ENCODE data around the gene RASAL1.
A peak's percentile ranks its signal among the peaks of the same experiment; 100 is the strongest.

The RASAL1 gene

DNA sequence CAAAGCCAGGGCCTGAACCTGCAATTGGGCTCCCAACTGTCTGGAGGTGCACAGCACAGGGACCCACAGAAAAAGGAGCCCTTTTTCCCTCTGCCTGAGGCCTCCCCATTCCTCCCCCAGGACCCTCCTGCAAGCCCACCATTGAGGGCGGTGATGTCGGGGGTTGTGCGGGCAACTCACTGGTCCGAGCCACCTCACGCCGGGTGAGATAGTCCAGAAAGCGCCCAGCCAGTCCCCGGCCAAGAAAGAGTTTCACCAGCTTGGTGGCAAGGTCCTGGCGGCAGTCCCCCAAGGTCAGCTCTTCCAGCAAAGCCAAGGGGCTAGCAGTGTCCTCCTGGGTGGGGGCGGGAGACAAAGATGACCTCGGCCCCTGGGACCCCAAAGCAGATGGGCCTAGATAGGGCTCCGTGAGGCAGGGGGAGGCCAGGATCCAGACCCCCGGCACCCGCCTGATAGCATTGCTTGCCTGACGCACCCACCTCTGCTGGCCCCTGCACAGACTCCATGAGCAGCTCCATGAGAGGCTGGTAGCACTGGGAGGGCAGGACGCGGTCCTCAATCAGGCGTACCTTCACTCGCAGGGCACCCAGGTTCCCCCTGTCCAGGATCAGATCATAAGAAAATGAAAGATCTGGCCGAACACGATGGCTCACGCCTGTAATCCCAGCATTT is 20.0 kb downstream of the RASAL1 start:
- no peak for FAIRE-seq

DNA sequence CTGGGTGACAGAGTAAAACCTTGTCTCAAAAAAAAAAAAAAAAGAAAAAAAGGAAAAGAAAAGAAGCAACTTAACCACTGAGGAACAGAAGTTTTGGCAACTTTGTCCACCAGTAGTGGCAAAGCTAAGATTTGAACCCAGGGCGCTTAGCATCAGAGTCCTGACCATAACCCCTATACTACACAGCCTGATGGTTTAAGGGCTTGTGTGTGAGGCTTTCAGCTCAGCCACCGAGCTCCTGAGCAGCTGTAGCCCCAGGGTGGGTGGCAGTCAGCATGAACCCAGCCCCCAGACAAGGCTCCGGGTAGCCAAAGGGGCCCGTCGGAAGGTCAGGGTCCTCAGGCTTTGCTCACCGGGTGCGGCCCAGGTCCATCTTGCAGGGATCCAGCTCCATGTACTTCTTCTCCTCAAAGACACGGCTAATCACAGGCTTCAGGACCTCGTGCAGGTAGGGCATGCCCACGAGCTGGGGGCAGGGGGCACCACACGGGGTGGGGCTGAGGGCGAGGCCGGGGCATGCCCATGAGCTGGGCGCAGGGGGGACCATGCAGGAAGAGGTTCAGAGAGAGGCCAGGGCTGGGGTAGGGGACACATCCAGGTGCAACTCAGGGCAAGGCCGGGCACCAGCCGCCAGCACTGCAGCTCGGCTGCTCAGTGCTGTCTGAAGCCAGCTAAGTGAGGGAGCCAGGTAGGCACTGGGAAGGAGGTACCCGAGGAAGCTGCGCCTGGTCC is 20.9 kb downstream of the RASAL1 start:
- FAIRE-seq: no peak

DNA sequence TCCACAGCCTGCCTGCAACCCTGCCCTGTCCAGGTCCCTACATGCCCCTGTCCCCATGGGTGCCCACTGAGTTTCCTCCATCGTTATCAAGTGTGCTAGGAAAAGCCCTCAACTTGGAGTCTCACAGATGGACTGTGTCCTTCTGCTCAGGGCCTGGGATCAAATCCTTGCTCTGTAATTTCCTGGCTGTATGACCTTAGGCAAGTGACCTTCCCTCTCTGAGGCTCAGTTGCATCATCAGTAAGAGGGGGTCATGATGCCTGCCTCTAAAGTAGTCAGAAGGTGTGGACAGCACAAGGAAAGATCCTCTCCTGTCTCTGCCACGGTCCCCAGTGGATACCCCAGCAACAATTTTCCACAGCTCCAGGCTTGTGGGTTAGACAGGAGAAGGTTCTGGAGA is 22.2 kb downstream of the RASAL1 start:
- FAIRE-seq: no peak

DNA sequence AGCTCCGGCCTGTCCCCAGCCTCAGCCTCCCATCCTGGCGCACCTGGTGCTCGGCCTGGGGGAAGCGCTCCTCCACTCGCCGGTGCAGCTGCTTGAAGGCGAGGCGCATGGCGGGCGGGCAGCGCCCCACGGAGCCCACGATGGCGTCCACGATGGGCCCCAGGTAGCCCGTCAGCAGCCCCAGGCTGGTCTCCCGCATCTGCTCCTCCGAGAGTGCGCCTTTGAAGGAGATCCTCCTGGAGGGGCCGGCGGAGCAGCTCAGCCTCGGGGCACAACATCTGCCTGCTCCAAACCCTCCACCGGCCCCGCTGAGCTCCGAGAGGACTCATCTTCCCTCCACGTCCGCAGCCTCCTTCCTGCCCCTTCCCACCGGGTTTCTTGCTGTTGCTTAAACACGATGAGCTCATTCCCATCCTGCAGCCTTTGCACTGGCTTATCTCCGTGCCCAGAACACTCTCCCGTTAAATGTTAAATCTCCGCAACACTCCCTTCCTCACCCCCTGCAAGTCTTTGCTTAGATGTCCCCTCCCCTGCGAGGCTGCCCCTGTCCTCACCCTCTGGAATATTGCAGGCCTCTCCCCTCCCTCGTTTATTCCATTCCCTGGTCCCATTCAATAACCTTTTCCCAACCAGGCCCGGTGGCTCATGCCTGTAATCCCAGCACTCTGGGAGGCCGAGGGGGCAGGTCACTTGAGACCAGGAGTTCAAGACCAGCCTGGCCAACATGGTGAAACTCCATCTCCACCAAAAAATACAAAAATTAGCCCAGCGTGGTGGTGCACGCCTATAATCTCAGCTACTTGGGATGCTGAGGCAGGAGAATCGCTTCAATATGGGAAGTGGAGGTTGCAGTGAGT is 23.3 kb downstream of the RASAL1 start:
- FAIRE-seq: no peak

DNA sequence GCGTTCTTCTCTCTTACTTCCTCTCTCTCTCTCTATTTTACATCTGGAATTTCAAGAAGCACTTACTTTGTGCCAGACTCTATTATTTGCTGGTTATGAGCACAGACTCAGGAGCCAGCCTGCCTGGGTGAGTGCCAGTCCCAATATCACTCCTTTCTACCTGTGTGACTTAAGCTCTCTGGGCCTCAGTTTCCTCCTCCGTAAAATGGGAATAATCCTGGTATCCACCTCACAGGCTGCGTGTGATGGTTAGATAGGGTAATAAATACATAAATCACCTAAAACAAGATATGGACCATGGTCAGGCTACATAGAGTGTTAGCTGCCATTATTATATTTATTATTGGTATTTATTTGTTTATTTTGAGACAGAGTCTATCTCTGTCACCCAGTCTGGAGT is 24.3 kb downstream of the RASAL1 start:
- no peak for FAIRE-seq

DNA sequence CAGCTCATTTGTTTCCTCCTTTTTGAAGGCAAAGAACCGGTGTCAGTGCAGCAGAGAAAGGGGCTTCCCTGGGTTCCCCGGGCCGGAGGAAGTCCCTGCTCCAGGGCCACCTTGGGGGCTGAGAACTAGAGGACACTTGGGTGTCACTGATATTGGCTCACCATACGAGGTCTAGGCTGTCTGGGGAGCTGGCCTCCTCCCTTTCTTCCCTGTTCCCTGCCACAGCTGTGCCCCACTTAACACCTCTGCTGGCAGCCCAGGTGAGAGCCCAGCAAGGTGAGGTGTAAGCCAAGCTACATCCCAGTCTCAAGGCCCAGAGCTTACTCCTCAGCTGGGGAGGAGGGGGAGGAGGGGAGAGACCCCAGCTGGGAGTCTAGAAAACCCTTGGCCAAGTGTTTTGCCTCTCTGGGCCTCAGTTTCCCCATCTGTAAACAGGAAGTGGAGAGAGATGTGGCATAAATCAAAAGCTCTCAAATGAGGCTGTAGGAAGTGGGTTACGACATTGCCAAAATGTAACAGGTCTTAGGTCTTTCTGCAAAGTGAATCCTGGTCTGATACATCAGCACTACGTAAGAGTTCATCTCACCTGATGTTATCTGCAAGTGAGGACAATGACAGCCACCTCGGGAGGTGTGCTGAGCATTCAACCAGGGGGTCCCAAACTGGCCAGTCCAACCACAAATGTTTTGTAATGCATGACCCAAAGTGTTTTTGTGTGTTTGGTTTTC is 25.5 kb downstream of the RASAL1 start:
- no peak for FAIRE-seq

DNA sequence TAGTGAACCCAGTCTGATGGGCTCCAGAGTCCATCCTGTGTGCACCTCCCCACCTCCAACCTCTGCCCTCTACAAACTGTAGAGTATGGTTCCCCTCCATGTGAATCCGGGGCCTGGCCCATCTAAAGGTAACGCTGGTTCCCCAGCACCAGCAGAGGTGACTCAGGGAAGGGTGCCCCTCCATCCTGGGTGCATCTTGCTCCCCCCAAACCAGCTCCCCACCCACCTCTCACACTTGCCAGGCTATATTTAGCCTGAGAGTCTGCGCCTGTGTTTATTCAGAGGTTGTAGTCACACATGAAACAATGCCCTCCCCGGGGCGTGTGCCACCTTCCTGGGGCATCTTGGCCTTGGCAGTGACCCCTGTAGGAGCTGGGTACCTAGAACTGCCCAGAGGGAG is 26.2 kb downstream of the RASAL1 start:
- no peak for FAIRE-seq

DNA sequence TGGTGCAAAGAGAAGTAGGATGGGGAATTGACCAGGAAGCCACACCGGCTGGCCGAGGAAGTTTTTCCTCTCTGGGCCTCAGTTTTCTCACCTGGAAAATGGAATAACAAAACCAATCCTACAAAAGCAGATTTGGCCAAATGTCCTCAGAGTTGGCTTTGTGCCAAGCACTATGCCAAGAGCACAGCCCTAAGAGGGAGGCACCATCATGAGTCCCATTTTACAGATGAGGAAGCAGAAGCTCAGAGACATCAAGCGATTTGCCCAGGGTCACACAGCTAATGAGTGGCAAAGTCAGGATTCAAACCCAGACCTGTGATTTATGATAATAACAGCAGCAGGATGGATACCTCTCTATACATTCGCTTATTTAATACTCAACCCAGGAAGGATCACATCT is 27.3 kb downstream of the RASAL1 start:
- no peak for FAIRE-seq

DNA sequence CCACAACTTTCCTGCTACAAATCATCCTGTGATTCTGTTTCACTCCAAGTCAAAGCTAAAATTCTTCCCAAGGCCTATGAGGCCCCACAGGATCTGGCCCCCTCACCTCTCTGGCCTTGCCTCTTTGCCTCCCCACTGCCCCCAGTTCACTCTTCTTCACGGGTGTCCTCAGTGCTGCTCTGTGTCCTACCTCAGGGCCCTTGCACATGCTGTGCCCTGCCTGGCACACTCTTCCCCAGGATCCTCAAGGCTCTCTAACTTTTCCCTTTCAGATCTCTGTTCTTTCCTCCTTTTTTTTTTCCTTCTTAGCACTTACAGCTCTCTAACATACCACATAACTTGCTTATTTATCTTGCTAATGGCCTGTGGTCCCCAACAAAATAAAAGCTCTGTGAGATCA is 29.2 kb downstream of the RASAL1 start:
- no peak for FAIRE-seq

DNA sequence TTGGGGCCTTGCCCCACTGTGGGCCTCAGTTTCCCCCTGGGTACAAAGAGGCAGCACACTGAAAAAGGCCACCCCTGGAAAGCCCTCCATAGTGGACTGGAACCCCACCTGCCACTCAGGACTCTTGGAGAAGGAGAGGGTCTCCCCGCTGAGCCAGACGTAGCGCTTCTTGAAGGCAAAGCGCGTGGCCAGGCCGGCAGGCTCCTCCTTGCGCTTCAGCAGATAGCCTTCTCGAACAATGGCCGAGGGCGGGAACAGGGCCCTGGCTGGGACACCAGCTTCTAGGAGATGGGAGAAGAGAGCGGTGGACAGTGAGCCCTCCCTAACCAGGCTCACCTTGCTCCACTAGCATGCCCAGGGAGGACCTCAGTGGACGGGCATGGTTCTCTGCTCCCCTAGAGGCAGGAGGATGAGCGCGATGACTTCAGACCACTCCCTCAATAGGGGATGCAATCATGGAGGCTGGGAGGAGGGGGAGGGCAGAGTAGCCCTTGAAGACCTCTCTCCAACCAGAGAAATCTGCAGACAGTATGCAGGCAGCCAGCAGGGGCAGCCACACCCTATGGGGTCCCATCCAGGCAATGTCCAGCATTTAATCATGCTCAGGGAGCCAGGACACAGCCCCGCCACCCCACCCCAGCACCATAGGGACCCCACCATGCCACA is 29.8 kb downstream of the RASAL1 start:
- no peak for FAIRE-seq

DNA sequence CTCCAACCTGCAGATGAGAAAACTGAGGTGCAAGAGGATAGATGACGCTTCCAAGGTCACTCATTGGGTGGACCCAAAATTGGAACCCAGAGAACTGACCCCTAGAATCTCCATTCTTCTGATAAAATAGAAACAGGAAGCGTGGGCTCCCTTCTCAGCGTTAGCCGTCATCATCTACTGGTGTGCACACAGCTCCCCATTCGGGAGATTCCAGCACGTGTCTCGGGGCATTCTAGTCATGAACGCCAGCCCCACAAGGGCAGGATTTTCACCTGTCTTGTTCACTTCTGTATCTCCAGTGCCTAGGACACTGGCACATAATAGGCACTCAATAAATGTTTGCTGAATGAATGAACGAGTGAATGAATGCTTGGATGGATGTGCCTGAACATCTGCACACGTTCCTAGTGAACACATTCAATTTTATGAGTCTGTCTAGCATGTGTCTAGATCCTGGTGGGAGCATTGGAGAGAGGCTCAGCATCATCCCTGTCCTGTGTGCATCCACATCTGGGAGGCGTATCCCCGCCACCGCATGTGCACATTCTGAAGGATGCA is 30.5 kb downstream of the RASAL1 start:
- FAIRE-seq: no peak

DNA sequence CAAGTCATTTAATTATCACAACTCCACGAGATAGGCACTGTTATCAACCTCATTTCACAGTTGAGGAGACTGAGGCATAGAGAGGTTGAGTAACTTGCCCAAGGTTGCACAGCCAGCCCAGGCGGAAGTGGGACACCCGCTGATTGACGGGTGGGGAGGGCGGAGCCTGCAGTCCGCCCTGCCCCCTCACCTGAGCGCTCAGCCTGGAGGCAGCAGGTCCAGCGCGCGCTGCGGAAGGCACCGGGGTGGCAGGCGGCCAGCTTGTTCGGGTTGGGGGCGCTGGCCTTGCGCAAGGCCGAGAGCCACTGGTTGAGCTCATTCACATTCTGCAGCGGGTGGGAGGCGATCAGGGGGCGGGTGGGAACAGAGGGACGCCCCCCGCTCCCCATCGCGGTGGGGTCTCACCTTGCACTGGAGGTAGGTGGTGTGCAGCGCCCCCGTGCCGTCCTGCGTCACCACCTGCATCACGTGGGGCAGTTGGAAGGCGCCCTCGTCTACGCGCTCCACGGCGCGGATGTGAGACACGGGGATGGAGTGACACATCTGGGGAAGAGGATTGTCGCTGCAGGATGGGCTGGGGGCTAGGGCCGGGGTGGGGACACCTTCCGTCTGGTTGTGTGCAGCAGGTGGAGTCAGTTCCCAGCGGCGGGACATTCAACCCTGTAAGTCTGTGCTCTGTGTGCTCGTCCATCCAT is 31.7 kb downstream of the RASAL1 start:
- FAIRE-seq: no peak

DNA sequence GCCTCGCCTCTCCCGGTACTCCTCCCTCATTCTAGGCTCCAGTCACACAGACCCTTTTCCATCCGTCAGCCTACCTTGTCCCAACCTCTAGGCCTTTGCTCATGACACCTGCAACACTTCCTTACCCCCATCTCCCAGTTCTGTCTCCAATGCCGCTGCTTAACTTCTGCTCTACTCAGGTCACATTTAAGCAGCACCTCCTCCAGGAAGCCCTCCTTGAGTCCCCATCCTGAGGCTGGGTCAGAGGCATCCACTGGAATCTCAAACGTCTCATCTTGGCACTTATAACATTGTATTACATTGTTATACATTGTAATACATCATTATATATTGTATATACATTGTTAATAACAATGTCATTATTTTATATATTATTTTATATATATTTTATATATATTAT is 32.8 kb downstream of the RASAL1 start:
- peak; percentile 65 for FAIRE-seq

DNA sequence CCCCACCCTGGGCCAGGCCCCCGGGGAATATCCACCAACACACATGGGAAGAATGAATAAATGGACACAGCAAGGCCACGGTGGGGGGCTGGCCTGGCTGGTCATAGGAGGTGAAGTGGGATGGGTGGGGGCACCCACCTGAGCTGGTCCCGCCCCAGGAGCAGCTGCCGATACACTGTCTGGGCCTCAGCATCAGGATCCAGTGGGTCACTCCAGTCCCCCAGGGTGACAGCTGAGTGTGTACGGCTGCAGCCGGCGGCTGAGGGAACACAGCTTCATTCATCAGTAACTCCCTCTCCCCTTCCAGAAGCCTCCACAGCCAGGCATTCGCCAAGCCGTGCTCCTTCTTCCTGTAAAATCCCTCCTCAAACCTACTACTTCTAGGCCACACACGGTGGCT is 33.8 kb downstream of the RASAL1 start:
- no peak for FAIRE-seq

DNA sequence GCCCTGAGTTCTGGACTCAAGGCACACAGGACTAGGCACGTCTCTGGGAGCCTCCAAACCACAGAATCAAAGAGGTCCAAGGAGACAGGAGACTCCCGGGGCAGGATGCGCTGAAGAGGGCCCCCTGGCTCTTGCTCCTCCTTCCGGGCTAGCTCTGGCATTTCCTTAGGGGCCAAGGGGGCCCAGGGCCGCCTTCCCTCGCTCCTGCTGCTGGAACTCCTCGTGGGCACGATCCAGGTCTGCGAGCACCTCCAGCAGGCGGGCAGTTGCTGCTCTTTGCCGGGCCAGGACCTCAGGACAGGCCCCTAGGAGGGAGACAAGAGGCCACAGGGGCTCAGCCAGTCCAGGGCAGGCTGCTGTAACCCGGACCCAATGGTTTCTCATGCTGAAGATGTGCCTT is 35.8 kb downstream of the RASAL1 start:
- no peak for FAIRE-seq

DNA sequence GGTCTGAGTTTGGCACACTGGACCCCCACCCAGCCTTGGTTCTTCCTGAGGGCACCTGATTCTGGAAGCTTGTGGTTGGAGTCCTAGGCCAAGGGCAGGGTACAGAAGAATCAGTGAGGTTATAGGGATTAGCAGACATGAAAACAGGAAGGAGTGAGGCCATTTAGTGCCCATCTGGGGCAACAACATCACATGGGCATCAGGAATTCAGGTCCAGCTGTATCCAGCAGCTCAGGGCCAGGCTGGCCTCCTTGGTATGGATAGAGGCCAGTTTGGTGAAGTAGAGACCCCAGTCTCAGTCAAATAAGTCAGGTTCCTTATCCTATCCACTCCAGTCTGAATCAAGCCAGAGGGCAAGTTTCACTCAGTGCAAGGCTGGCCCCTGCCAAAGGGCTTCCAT is 36.2 kb downstream of the RASAL1 start:
- FAIRE-seq: no peak

DNA sequence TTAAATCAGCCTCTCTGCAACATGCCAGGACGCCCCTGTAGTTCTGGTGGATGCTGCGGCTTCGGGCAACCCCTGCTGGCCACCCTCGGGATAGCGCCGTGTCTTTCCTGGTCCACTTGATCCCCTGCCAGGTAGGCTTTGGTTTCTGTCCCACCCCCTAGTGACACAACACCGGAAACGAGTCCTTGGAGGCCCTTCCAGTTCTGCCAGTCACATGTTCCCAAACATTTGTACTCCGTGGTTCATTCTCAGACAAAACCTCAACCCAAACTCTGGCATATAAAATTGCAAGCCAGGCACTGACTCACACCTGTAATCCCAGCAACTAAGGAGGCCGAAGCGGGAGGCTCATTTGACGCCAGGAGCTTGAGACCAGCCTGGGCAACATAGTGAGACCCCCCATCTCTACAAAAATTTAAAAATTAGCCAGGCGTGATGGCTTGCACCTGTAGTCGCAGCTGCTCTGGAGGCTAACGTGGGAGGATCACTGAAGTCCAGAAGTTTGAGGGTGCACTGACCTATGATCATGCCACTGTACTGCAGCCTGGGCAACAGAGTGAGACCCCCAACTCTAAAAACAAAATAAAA is 37.0 kb downstream of the RASAL1 start:
- FAIRE-seq: no peak

DNA sequence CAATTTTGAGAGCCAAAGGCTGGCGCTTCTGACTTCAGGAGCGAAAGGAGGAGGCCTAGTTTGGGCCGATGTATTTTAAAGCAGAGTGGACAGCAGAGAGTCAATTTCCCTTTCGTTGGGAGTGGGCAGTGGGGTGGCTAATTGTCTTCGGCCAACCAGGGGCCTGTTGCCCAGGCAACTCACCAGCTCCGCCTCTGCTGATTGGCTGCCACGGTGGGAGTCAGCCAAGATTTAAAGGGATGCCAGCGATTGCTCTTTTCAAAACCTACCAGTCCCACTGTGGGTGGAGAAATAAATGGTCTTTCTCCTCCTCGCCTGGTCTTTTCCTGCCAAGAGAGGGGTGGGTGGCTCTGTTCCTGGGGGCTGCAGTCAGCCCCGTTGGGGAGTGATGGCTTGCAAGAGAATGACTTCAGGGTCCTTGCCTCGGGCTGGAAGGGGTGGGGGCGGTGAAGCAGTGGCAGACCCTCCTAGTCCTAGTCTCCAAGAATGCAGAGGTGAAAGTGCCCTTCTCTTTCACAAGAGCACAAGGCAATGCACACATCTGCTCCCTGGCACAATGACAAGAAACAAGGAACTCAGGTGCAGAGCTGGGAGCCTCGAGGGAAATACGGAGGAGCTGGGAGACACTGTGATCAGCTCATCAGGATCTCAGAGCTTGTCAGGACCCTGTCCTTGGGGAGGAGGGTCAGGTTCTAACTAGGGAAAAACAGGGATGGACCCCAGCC is 37.7 kb downstream of the RASAL1 start:
- FAIRE-seq: no peak

DNA sequence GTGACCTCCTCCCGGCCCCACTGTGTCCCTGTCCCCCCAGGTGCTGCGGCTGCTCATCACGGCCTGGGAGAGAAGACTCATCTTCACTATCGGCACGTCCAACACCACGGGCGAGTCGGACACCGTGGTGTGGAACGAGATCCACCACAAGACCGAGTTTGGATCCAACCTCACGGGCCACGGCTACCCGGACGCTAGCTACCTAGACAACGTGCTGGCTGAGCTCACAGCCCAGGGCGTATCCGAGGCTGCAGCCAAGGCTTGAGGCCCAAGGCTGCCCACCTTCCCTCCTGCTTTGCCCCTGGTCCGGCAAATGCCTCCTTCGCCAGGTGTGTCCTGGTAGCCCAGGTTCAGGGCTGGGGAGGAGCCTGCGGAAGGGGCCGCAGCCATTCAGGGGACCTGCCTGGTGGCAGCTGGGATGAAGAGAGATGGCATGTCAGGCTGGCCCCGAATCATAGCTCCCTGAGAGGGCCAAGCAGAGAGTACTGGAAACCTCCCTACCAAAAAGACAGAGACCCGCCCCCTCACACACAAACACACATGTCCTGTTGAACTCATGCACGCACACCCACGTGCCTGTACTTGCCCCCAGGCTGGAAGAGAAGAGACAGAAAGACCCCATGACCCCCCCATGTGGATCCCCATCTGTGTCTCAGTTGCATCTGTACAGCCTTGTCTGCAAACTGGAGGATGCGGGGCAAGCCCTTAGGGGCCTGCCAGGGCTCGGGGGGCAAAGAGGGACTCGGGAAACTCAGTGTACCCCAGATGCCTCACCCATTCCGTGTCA is 38.7 kb downstream of the RASAL1 start:
- no peak for FAIRE-seq

DNA sequence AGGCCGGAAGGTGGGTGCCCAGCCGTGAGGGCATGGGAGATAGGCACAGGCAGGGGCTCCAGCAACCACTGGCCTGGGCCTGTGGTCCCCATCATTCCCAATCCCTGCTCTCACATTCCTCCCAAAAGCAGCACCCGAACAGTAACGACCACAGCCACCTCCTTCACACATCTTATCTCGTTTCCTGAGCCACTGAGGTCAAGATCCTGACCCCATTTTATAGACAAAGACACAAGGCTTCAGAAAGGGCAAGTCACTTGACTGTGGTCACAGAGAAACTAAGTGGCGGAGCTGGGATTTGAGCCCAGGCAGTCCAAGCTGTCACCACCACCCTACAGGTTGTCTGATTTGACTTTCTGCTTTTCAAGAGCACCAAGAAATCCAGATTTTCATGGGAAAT is 40.2 kb downstream of the RASAL1 start:
- FAIRE-seq: no peak
